ENCODE results near the gene CEP112. TPM values are rescaled to one million over a fixed set of nuclear protein-coding genes. Genes with fewer than 3 reads are reported as not detected.

Gene CEP112
- total and polyA plus RNA-seq, 9 of the 15 experiments (the other 6 are each of a cell fraction or from before 2014, with no cell fraction given), result 0.84 TPM; not detected in 8

DNA sequence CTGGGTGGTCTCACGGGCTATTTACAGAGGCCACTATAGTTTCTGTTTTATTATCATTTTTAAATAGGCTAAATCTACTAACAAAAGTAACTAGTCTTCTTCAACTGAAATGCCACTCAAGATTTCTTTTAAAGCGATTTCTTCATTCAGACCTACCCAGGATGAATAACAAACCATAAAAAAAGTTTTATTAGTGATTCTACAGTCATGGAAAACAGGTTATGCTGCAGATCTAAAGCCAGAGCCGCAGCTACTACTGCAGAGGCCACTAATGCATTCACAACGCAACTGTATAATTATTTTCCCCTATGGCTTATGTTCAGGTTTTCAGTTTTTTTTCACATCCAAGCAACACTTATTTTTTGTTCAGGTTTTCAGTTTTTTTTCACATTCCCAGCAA lies 494.3 kb downstream of the CEP112 start:
- no peak for ATAC-seq
- Histone ChIP-seq H2AFZ (ENCODE audit: low read depth, low read length) (no peak overlapping the region), H3K4me3 (no peak overlapping the region), H3K9me3 (replicated peaks; ENCODE audit: control insufficient read depth, insufficient read depth, low read depth, low read length) (no peaks in the 10 kb centered on the region), H3K9me1 (ENCODE audit: control insufficient read depth, insufficient read depth, low read length) (no peaks in the 10 kb centered on the region), H3K4me1 (replicated peaks in 1 of 2; ENCODE audit: control insufficient read depth in 2 of 2, insufficient read depth in 2 of 2, low read length in 2 of 2) (no peaks in the 10 kb centered on the region), H3K9ac (ENCODE audit: insufficient read depth in 1 of 2, low read depth in 2 of 2, low read length in 2 of 2) (no peak overlapping the region), H3K36me3 (ENCODE audit: control insufficient read depth, insufficient read depth, low read length) (no peaks in the 10 kb centered on the region), H3K27ac (ENCODE audit: extremely low read depth, low read depth, low read length) (no peak overlapping the region), H3K79me2 (ENCODE audit: control insufficient read depth, insufficient read depth, low read length) (no peaks in the 10 kb centered on the region), H3K4me2 (ENCODE audit: insufficient read depth, low read length) (no peak overlapping the region), H4K20me1 (replicated peaks; ENCODE audit: control insufficient read depth, insufficient read depth, low read length) (no peaks in the 10 kb centered on the region; the same call in 1 of the 2 replicates), H3K27me3 (ENCODE audit: control insufficient read depth in 2 of 2, insufficient read depth in 2 of 2, low read length in 2 of 2) (peaks cover 16 to 22% of the 10 kb centered on the region in 2 experiments; a peak in 4 of 5 replicates)
- intact Hi-C loops (cut with micrococcal nuclease), result no loop called here
- DNase-seq (ENCODE audit: extremely low read depth in 1 of 4, low spot score in 3 of 4), result no peak
- ChIA-PET POLR2A (no interaction called here), CTCF (ENCODE audit: low intra/inter-chr PET ratio) (no interaction called here)
- FAIRE-seq, result no peak
- no TSS peak for BruUV-seq (replicated peaks)
- no peak for TF ChIP-seq RNF2 (IDR thresholded peaks at IDR 0.05)
- TF ChIP-seq MTA1 (IDR thresholded peaks at IDR 0.05; ENCODE audit: borderline replicate concordance), result no peak
- no peak for TF ChIP-seq CBFB (CRISPR knock-in tag; IDR thresholded peaks at IDR 0.05)
- TF ChIP-seq ZNF174 (CRISPR knock-in tag; IDR thresholded peaks at IDR 0.05), result no peak
- no peak for TF ChIP-seq ZNF644 (tag; IDR thresholded peaks at IDR 0.05; ENCODE audit: low read depth)
- WGBS (ENCODE audit: insufficient coverage, low coverage, missing lambda C conversion rate), result 0% methylated on average over 4 of the region's 4 CpGs
- in situ Hi-C loops (cut with MboI), result no loop called here

DNA sequence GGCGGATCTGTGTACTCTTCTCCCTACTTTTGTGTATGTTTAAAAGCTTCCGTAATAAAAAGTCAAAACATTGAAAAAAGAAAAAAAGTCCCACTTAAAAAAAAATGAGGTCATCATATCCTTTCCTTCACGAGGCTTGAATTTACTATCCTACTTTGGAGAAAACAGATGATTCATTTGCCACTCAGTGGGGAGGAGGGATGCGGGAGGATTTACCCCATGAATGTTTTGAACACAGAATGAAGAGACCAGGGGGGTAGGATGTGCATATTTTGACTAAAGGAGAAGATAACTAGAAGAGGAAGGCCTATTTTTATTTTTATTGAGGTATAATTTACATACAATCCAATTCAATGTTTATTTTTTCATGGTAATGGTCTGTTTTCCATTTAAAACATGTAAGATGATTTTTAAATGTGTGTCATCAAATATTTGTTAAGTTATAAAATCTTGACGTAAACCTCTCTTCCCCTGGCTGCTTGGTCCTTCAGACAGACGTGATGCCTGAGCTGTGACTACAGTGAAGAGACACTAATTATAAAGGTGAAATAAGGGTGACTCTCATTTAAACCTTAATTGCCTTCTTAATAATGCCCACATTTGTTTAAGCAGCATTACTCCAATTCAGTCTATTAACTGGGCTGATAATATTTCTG lies 495.1 kb downstream of the CEP112 start:
- H3K79me2 ChIP-seq (ENCODE audit: control insufficient read depth, insufficient read depth, low read length), result no peaks in the 10 kb centered on the region
- no peak for FAIRE-seq
- H3K9ac ChIP-seq (ENCODE audit: insufficient read depth in 1 of 2, low read depth in 2 of 2, low read length in 2 of 2), result no peak overlapping the region
- ATAC-seq, result no peak
- H3K9me1 ChIP-seq (ENCODE audit: control insufficient read depth, insufficient read depth, low read length), result no peaks in the 10 kb centered on the region
- WGBS (ENCODE audit: insufficient coverage, low coverage, missing lambda C conversion rate), result 2% methylated on average over 6 of the region's 6 CpGs
- in situ Hi-C loops (cut with MboI), result no loop called here
- H3K27me3 ChIP-seq (ENCODE audit: control insufficient read depth in 2 of 2, insufficient read depth in 2 of 2, low read length in 2 of 2), result peaks cover 16 to 22% of the 10 kb centered on the region in 2 experiments; a peak in 4 of 5 replicates
- no peaks in the 10 kb centered on the region for H3K9me3 ChIP-seq (replicated peaks; ENCODE audit: control insufficient read depth, insufficient read depth, low read depth, low read length)
- H2AFZ ChIP-seq (ENCODE audit: low read depth, low read length), result no peak overlapping the region
- no peak overlapping the region for H3K4me2 ChIP-seq (ENCODE audit: insufficient read depth, low read length)
- no peaks in the 10 kb centered on the region for H3K36me3 ChIP-seq (ENCODE audit: control insufficient read depth, insufficient read depth, low read length)
- H3K27ac ChIP-seq (ENCODE audit: extremely low read depth, low read depth, low read length), result no peak overlapping the region
- CTCF ChIA-PET (ENCODE audit: low intra/inter-chr PET ratio), result no interaction called here
- intact Hi-C loops (cut with micrococcal nuclease), result no loop called here
- no peak for DNase-seq (ENCODE audit: extremely low read depth in 1 of 4, low spot score in 3 of 4)
- H4K20me1 ChIP-seq (replicated peaks; ENCODE audit: control insufficient read depth, insufficient read depth, low read length), result no peaks in the 10 kb centered on the region; the same call in 1 of the 2 replicates
- POLR2A ChIA-PET, result no interaction called here
- H3K4me3 ChIP-seq, result no peak overlapping the region
- H3K4me1 ChIP-seq (replicated peaks in 1 of 2; ENCODE audit: control insufficient read depth in 2 of 2, insufficient read depth in 2 of 2, low read length in 2 of 2), result no peaks in the 10 kb centered on the region
- BruUV-seq (replicated peaks), result no TSS peak
- TF ChIP-seq CREM (IDR thresholded peaks at IDR 0.05; ENCODE audit: low read depth), result no peak
